Fibroblast of peridontal ligament (primary cell): Measurements from ENCODE around the gene DPF3.
"Not testable (repeated sequence)": the region's sequence is repeated elsewhere in the genome, so short reads cannot be mapped to it uniquely, and the experiment has no call there.

ENCODE experiments used
- DNase-seq: peaks from one replicate; pipeline ENCODE4 v3.0.0-alpha.2; 2010; ENCODE audit errors: extremely low read depth

The DPF3 gene

DNA sequence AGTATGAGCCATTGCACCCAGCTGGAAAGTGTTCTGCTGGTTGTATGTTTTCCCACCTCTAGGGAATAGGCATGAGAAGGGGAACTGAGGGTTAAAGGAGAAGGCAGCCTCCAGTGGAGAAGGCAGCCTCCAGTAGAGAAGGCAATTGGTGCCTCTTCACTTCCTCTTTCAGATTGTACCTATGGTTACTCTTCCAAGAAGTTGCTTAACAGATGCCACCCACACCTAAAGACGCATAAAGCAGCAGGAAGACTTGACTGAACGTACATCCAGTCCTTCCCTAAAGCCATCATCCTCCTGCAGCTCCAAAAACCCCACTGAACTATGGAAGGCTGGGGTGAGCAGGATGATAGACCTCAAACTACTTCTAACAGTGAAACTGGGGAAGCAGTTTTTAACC lies 13.1 kb downstream of the DPF3 start:
- DNase-seq, result no peak

DNA sequence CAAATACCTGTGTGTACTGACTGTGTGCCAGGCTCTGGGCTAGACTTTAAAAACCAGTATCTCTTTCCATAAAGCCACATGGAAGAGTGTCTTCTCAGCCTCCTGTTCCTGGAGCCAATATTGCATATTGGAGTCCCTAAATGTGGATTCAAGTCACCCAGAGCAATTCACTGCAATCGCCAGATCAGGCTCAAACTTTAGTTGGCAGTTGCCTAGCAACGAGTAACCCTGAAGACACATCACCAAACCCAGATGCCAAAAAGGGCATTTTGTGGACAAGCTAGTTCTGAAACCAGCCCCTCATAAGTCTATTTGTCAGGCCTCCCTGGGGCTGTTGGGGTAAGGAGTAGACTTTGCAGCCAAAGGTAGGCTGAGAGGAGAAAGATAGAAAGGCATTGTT lies 13.7 kb downstream of the DPF3 start:
- peak; percentile 32 for DNase-seq

DNA sequence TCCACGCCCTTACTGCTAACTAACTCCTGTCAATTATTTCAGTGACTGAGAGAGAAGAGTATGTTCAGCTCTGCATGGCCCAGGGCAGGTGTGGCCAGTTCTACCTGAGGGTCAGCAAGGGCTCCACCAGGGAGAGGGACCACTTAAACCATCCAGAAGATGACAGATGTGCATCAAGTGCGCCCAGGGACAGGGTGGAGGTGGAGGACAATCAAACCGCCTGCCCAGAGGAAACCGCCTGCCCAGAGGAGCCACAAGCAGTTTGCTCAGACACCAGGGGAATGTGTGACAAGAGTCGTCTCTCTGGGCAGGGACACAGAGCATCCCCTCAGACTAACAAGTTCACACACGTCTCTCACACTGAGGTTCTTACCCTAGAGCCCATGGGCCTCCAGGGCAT lies 14.5 kb downstream of the DPF3 start:
- DNase-seq, result no peak

DNA sequence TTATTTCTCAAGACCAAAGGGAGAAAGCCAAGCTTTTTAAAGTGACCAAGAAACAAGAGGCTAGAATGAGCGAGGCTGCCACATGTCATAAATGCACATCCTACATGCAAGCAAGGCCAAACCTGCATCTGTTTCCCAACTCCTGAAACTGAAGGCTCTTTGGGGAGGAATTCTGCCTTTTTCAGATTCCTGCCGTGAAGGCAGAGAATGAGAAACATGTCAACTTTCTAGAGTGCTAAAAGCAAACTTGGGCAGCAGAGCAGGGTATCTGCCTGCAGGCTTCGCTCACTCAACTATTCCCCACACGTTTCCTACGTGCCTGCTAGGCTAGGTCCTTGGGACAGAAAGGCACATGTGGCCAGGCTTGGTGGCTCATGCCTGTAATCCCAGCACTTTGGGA lies 15.2 kb downstream of the DPF3 start:
- no peak for DNase-seq

DNA sequence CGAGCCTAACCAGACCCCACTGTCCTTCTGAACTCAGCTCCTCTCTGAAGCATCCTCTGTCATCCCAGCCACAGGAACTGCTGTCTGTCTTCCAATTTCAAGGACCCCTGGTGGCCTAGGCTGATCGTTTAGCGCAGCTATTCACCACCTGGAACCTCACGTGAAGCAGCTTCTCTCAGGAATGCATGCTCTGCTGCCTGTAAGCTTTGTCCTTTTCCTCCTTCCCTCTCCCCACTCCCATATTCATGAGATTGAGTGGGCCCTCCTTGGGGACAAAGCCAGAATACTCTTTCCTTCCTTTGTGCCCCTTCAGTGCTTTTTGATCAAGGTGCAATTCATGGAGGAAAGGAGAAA lies 17.2 kb downstream of the DPF3 start:
- DNase-seq, result no peak

DNA sequence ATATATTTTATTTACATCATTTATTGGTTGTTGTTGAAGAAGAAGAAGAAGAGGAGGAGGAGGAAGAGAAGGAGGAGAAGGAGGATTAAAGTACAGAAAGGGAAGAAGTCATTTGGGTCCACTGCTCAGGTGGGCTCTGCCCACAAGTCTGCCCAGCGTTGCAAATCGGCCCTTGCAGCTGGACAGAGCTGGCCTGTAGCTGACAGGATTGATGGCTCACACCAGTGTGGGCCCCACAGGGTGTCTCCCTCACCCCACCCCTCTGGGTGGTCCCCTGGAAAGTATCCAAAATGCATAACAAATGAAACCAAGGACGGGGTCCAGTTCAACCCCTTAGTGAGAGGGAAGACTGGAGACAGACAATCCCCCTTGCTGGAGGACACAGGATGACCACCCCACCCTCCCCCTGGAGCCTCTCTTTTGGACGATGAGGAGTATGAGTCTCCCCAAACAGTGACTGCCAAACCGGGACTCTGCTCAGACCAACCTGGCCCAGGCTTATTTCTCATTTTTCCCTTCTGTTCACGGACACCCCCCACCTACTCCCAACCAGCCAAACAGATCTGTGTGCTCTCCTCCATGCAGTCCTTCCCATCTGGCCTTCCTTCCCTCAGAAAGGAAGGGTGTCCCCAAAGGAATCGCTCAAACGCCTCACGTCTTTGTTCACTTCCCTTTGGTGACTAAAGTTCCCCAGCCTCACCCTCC lies 17.7 kb downstream of the DPF3 start:
- DNase-seq, result no peak

DNA sequence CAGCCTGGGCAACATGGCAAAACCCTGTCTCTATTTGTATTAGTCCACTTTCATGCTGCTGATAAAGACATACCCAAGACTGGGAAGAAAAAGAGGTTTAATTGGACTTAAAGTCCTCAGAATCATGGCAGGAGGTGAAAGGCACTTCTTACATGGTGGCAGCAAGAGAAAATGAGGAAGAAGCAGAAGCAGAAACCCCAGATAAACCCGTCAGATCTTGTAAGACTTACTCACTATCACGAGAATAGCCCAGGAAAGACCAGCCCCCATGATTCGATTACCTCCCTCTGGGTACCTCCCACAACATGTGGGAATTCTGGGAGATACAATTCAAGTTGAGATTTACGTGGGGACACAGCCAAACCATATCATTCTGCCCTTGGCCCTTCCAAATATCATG lies 23.0 kb downstream of the DPF3 start:
- not testable (repeated sequence) for DNase-seq

DNA sequence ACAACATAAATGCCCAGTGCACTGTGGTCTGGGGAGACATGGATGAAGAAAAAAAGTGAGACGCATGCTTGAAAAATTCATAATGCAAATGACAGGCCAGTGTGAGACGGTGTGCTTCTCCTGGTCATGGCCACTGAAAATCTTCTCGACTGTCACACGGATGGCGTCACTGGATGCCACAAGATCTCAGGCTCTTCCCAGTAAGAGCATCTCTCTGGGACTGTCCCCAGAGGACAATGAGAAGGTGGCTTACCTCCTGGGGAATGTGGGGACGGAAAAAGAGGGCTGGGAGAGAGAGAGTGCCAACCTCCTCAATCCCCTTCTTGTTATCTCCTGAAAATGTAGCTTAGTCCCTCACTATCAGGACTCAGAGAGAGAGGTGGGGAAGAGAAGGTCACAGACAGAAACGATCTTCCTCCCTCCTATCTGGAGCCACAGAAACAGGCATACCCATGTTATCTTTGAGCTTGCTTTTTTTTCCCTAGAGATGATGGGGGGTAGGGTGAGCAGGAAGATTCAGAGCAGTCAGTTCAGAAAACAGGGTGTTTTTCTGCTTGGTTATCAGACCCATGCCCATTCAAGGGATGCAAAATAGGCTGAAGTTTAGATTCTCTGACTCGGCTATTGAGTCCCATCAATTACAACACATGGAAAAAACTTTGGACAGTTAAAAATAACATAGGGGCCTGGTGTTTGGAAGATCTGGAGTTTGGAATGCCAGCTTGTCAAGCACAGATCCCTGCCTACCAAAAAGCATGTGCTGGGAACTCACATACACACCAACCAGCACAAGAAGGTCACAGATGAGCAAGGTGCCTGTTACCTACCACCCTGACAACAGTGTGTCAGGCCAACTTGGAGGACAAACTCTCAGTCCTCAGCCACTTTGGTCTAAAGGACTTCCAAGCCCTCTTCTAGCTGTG lies 24.2 kb downstream of the DPF3 start:
- DNase-seq, result no peak

DNA sequence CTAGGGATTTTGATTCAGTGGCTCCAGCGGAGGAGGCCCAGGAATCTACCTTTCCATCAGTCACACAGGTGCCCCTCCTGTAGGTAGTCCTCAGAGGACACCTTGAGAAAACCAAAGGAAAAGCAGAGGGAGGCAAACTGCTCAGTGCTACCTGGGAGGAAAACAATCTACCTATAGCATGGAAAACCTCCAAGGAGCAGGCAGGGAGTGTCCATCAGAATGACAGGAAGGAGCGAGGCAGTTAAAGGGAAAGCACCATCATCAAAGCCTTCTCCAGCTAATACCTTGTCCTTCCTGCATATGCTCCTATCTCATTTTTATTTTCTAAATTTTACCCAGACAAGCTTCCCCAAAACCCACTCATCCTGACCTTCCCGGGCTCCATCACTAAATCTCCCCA lies 25.4 kb downstream of the DPF3 start:
- no peak for DNase-seq

DNA sequence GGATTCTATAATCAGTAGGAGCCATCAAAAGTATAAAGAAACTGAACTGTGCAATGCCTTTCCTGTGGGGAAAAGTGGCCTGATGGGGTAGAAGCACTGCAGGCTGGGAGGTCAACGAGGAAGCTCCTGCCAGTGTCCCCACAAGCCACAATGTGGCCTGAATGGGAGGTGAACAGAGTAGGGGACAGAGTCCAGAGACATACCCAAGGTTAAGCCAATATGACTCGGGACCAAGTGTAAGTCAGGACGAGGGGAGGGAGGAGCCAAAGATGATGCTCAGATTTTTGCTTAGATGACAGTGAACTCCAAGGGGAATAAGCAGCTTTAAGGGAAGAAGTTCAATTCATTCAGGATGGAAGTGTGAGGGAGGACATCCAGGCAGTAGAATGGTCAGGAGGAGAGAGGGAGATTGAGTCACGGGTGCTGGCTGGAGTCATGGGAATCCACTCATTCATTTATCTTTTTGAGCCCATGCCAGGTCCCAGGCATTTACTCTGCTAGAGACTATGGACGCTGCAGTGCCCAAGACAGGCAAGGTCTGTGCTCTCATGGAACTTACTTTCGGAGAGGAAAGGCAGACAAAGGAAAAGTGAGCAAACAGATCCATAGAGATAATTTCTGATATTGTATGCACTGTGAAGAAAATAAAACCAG lies 29.1 kb downstream of the DPF3 start:
- DNase-seq, result no peak

DNA sequence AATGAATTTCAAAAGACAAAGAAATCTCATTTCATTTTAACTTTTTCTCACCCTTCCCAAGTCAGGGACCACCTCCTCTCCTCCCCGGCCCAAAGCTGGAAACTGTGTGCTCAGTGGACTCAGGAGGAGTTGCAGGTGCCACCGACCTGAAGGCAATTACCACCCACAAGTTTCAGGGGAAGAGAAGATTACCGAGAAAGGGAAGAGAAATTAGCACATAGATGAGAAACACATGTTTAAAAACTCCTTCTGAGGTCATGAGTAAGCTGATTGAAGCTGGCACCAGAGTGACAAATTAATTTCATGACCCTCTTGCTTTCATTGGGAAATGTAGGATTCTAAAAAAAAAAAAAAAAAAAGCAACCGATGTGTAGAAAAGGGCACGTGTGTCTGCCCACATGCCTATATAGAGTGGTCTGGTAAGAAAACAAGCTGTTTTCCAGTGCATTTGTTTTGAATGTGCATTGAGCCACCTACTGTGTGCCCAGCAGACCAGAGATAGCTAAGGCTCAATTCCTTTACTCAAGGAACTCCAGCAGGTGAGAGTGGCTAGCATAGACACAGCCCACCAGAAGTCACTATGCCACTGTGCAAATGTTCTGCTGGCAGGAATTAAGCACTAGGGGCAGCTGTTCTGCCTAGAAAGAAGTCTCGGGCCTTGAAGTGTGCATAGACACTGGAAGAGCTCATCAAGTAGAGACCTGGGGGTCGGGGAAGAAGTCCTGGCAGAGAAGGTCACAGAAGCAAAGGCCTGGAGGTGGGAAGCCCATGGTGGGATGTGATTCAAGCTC lies 30.5 kb downstream of the DPF3 start:
- peak; percentile 73 for DNase-seq

DNA sequence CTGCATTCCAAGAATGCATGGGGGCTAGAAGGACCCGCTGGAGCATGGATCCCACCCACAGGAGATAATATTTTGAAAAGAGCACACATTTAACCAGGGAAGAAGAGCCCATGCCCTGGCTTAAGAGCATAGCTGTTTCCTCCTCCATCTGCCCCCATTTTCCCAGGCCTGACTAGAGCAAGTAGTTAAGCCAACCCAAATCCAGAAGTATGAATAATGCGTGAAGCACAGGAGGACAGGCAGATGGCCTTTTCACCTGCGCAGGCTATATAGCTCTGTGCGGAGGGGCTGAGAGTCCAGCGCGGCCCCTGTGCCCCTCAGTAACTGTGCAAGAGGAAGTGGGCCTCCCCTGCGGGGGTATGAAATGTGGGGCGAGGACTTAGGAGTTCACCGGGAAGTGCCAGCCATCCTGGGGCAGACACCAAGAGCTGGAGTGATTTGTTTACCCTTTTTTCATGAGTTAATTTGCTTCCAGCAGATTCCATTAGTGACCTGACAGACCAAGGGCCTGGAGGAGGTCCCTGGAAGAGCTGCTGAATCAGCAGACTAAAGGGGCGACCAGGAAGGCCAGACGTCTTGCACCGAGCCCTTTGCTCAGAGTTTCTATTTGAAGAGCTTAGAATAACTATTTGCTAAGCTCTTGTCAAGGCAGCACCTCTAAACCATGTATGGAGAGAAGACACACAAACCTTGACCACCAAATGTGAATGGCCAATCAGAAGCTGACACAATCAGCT lies 37.2 kb downstream of the DPF3 start:
- DNase-seq, result no peak

DNA sequence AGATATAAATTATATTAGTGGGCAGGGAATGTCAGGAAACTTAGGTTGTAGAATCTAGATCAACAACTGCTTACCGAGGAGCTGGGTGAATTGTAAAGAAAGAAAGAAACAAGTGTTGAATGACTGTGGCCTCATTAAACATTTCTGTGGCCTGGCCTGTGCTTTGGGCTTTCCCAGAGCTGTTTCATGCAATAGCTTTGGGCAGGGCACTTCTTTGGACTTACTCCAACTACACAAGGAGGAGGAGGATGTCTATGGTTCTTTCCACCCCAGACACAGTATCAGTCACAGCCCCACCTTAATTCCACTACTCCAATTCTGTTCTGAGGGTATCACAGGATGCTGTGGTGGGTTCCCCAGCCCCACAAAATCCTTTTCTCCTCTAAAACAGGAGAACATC lies 38.0 kb downstream of the DPF3 start:
- peak; percentile 71 for DNase-seq

DNA sequence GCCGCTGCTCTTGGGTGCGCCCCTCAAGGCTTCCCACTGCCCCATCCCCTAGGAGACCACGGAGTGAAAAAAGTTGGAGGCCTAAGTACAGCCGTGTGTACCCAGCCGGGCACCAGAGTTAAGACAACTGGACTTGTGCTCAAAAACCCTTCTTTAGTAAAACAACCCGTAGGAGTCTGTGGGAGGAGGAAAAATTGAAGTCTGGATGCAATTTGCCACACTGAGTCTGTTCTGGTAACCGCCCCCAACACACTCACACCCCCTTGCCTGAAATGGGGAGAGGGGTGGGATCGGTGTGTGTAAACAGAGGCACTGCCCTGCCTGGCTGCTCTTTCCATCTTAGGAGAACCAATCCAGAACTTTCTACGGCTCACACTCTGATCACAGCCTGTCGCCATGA lies 41.7 kb downstream of the DPF3 start:
- no peak for DNase-seq

DNA sequence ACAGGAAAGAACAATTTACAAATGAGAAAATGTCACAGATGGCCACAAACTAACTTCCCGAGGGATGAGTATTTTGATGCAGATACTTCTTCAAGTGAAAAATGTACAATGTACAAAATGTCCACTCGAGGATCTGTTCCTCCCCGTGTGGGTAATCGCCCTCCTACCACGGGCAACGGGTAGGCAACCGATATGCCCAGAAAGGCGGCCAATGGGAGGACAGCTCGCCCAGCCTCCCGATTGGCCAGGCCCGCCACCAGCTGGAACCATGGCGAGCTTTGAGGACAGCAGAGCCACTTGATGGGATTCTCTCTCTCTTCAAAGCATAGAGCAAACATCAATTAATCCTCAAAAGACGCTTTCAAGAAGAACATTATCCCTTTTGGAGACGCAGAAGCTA lies 42.3 kb downstream of the DPF3 start:
- DNase-seq, result no peak

DNA sequence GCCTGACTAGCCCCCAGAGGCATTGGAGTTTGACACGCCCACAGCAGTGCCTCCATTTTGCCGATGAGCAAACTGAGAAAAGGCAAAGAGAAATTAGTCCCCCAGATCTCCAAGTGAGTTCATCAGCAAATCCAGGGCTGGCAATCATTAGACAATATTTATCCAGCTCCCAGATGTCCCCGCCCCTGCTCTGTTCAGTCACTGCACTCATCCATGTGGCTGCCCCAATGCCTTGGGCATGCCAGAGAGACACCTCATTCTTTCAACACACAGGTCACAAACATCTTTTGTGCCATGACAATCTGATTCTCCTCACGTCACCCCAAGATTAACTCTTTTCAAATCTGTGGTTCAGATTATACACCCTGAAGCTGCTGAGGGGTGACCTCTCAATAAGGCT lies 43.5 kb downstream of the DPF3 start:
- no peak for DNase-seq

DNA sequence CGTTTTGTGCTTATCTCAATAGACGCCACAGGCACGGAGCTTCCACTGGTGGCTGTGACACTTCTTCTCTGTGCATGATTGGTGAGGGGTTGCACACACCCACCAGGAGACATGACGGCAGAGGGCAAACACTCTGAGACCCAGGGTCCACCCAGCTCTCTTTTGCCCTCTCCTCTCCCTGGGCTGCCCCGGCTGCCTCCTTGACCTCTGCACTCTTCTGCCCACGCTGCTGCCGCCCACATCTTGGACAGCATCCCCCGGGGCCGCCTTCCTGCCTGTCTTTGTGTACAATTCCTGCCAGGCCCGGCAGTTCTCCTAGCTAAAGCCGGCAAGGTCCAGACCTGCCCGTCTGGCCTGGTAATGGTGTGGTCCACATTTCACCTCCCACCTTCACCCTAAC lies 44.7 kb downstream of the DPF3 start:
- no peak for DNase-seq

DNA sequence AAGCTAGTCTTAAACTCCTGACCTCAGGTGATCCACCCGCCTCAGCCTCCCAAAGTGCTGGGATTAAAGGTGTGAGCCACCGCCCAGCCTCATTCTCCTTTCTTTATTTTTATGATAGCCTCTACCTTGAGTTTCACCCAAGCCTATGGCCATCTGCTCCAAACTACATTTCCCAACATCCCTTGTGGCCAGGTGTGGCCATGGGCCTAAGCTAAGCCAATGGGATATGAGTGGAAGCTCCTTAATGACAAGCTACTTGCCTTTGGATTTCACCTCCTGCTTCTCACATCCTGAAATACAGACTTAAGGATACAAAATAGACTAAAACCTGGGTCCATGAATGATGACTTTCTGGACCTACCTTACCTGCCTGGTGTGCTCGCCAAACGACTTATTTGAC lies 46.2 kb downstream of the DPF3 start:
- DNase-seq, result no peak

DNA sequence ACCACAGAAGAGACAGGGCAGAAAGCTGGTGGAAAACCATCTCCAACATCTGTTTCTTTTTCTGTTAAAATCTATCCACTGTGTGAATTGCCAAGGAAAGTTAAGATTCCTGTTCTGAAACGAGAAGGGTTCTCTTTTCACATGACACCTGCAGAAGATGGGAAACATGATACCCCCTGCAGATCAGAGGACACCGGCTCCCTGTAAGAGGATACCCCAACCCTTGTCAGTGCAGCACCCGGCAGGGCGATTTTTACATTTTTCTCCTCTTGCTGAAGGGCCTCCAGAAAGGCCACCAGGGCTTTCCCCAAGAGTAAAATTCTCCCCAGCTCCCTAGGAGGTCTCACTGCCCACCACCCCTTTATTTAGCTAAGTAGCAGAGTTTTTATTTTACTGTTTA lies 48.2 kb downstream of the DPF3 start:
- DNase-seq, result no peak

DNA sequence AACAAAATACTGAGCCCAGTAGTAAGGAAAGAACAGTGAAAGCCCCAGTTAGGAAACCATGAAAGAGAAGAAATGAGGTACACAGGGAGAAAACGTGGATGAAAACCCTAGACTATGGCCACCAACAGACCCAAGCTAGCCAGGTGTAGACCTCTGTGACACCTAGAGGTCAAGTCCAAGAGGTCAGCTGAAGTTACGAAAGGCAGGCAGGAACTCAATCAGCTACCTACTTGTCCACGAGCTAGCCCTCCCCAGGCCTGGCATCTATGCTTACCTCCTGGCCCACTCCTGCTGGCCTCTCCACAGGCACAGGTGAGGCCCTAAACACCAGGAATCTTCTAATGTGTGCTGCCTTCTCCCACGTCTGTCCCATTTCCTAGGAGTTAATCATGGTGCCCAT lies 48.7 kb downstream of the DPF3 start:
- no peak for DNase-seq

DNA sequence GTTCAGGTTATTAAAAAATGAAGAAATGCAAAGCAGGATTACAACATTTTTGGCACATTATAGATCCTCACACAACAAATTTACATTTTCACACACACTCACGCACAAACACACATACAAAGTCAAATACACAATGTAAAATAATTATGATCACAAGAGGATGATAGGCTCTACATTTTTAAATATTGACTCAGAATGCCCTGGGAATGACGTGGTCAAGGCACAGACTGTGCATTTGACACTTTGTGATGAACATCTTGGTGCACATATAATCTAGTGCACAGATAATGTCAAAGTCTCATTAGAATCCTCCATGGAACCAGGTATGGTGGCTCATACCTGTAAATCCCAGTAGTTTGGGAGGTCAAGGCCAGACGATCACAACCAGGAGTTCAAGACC lies 49.4 kb downstream of the DPF3 start:
- no peak for DNase-seq
